Measurements from ENCODE around the gene PPP2R5E. TPM values are rescaled to one million over a fixed set of nuclear protein-coding genes. Genes with fewer than 3 reads are reported as not detected.

The PPP2R5E gene
- total RNA-seq, 3 donors from 2014 or later (not counting 1 experiment from before 2014, with no cell fraction given) = 57.4 to 64.1 (median 62.4) TPM

- peaks cover 0 to 2% of the 10 kb centered on the region in 2 donors for H3K9me3 Mint-ChIP-seq
- no peak for ATAC-seq
Measured at GRCh38 chr14:63342371-63342770, 200.8 kb downstream of the PPP2R5E start.

GRCh38 chr14:63328787-63329737 is 214.1 kb downstream of the PPP2R5E start:
- WGBS (ENCODE audit: insufficient coverage) = 80% methylated on average over 6 of the region's 6 CpGs

More at GRCh38 chr14:63342371-63342770, 200.8 kb downstream of the PPP2R5E start:
- 82% methylated on average over 7 of the region's 7 CpGs for WGBS (ENCODE audit: insufficient coverage)
- H3K27ac Mint-ChIP-seq = no peak overlapping the region
- Histone ChIP-seq H3K27me3 (ENCODE audit: control insufficient read depth, insufficient read depth, low read length) (no peaks in the 10 kb centered on the region), H3K4me3 (ENCODE audit: low read length) (no peak overlapping the region), H3K4me1 (ENCODE audit: control insufficient read depth, insufficient read depth, low read length) (no peaks in the 10 kb centered on the region), H3K27ac (ENCODE audit: low read length) (no peak overlapping the region), H3K9me3 (ENCODE audit: control insufficient read depth, insufficient read depth, low read length) (no peaks in the 10 kb centered on the region), H3K36me3 (ENCODE audit: control insufficient read depth, insufficient read depth, low read length) (no peaks in the 10 kb centered on the region)
- DNase-seq = no peak
- H3K4me1 Mint-ChIP-seq = no peaks in the 10 kb centered on the region
- no peak for TF ChIP-seq CTCF (IDR thresholded peaks at IDR 0.05)
- no peaks in the 10 kb centered on the region for H3K36me3 Mint-ChIP-seq
- H3K4me3 Mint-ChIP-seq = no peak overlapping the region
- H3K27me3 Mint-ChIP-seq (ENCODE audit: low read depth in 2 of 2) = peaks cover 26 to 41% of the 10 kb centered on the region in 2 donors
- intact Hi-C loops (cut with micrococcal nuclease) = no loop called here

GRCh38 chr14:63326840-63327239 is 216.3 kb downstream of the PPP2R5E start:
- WGBS (ENCODE audit: insufficient coverage) = 87% methylated on average over 5 of the region's 5 CpGs
- H3K4me3 Mint-ChIP-seq = no peak overlapping the region
- no peak for ATAC-seq

More at GRCh38 chr14:63328787-63329737, 214.1 kb downstream of the PPP2R5E start:
- Mint-ChIP-seq H3K27ac (no peak overlapping the region), H3K36me3 (no peaks in the 10 kb centered on the region), H3K4me3 (no peak overlapping the region), H3K9me3 (no peaks in the 10 kb centered on the region), H3K27me3 (ENCODE audit: low read depth in 2 of 2) (peaks cover 8 to 13% of the 10 kb centered on the region in 2 donors), H3K4me1 (no peaks in the 10 kb centered on the region)
- Histone ChIP-seq H3K27ac (ENCODE audit: low read length) (no peak overlapping the region), H3K36me3 (ENCODE audit: control insufficient read depth, insufficient read depth, low read length) (no peaks in the 10 kb centered on the region), H3K27me3 (ENCODE audit: control insufficient read depth, insufficient read depth, low read length) (no peaks in the 10 kb centered on the region), H3K9me3 (ENCODE audit: control insufficient read depth, insufficient read depth, low read length) (no peaks in the 10 kb centered on the region), H3K4me3 (ENCODE audit: low read length) (no peak overlapping the region), H3K4me1 (ENCODE audit: control insufficient read depth, insufficient read depth, low read length) (no peaks in the 10 kb centered on the region)
- DNase-seq (no peak), ATAC-seq (no peak)
- TF ChIP-seq CTCF (IDR thresholded peaks at IDR 0.05) = no peak
- intact Hi-C loops (cut with micrococcal nuclease) = no loop called here

More at GRCh38 chr14:63326840-63327239, 216.3 kb downstream of the PPP2R5E start:
- no peak for TF ChIP-seq CTCF (IDR thresholded peaks at IDR 0.05)
- H3K27ac Mint-ChIP-seq = no peak overlapping the region
- no peaks in the 10 kb centered on the region for H3K36me3 Mint-ChIP-seq
- Histone ChIP-seq H3K4me1 (ENCODE audit: control insufficient read depth, insufficient read depth, low read length) (no peaks in the 10 kb centered on the region), H3K9me3 (ENCODE audit: control insufficient read depth, insufficient read depth, low read length) (no peaks in the 10 kb centered on the region), H3K4me3 (ENCODE audit: low read length) (no peak overlapping the region), H3K27ac (ENCODE audit: low read length) (no peak overlapping the region), H3K36me3 (ENCODE audit: control insufficient read depth, insufficient read depth, low read length) (no peaks in the 10 kb centered on the region), H3K27me3 (ENCODE audit: control insufficient read depth, insufficient read depth, low read length) (no peaks in the 10 kb centered on the region)
- no peak for DNase-seq
- H3K9me3 Mint-ChIP-seq = no peaks in the 10 kb centered on the region
- H3K4me1 Mint-ChIP-seq = no peaks in the 10 kb centered on the region
- intact Hi-C loops (cut with micrococcal nuclease) = no loop called here
- peaks cover 8 to 21% of the 10 kb centered on the region in 2 donors for H3K27me3 Mint-ChIP-seq (ENCODE audit: low read depth in 2 of 2)

Data from natural killer cell (primary cell).